Body of pancreas (tissue), 4 donors: ENCODE results near the gene NINL. TPM values are rescaled to one million over a fixed set of nuclear protein-coding genes. Genes with fewer than 3 reads are reported as not detected.

Experiments
- ATAC-seq: fragments of 150-250 bp; one replicate; pipeline ENCODE4 v1.9.1; 2016
- DNase-seq, 4 donors: peaks; one replicate each; pipeline ENCODE4 v3.0.0-alpha.2; 2019
- H3K27ac ChIP-seq, 4 donors: fragments of 200-600 bp; sonication (generic); 1 replicate in 3 of 4; 2 replicates in 1 of 4; pipeline versions ENCODE4 v1.5.1 to v1.6.1; 2016 to 2019; ENCODE audit warnings: mild to moderate bottlenecking in 1 of 4, mixed read lengths in 1 of 4, moderate library complexity in 1 of 4
- H3K27me3 ChIP-seq, 2 donors: fragments of 200-600 bp; sonication (generic); one replicate each; pipeline ENCODE4 v1.6.0; 2016; ENCODE audit warnings: mild to moderate bottlenecking in 1 of 2
- H3K36me3 ChIP-seq, 2 donors: fragments of 200-600 bp; sonication (generic); replicated peaks in 1 of 2; 2 replicates each; pipeline ENCODE4 v1.5.1; 2016; ENCODE audit warnings: low read depth in 2 of 2; ENCODE audit not compliant: insufficient read depth in 1 of 2
- H3K4me1 ChIP-seq: fragments of 200-600 bp; sonication (generic); one replicate; pipeline ENCODE4 v1.6.0; 2016
- H3K4me3 ChIP-seq, 2 donors: fragments of 200-600 bp; sonication (generic); 1 replicate in 1 of 2; 2 replicates in 1 of 2; pipeline ENCODE4 v1.5.1; 2016 to 2019
- H3K9me3 ChIP-seq, 3 donors: fragments of 200-600 bp; sonication (generic); 1 replicate in 2 of 3; 2 replicates in 1 of 3; pipeline ENCODE4 v1.5.1; 2016
- POLR2A ChIP-seq, 3 donors: fragments of 450-650 bp; IDR thresholded peaks; one replicate each; pipeline ENCODE4 v1.6.1; 2016; ENCODE audit warnings: antibody characterized with exemption in 3 of 3, mild to moderate bottlenecking in 2 of 3
- WGBS, 2 donors: methylation state at CpG; one replicate each; pipeline ENCODE4 v1.1.5; 2017; 5-methylcytosine and 5-hydroxymethylcytosine counted together
- intact Hi-C: fragments of 100-400 bp; cut with DNase I; formaldehyde crosslinking; loops from one replicate; pipeline ENCODE4 v1.15.1; 2023
- total RNA-seq, 2 donors: library from RNA; depleted of rRNA; stranded (reverse); fragments of >200 nt; gene quantifications; one replicate each; pipeline ENCODE4 v1.1.0, GENCODE V29; 2016
- TF ChIP-seq, protein P1 (sequence below), 7 experiments: fragments of 450-650 bp in 4 of 7; fragments of 200-600 bp in 3 of 7; sonication (generic) in 3 of 7; IDR thresholded peaks; one replicate each; pipeline ENCODE4 v1.5.1; 2016 to 2019; ENCODE audit warnings: antibody characterized with exemption in 7 of 7

Gene NINL
- total RNA-seq, 2 donors from 2014 or later, result 6.7 to 34.9 TPM

- 54 to 70% methylated on average over 14 to 15 of the region's 15 CpGs for WGBS, 2 donors
- Histone ChIP-seq H3K36me3 (no peaks in the 10 kb centered on the region), H3K9me3 (no peaks in the 10 kb centered on the region), H3K27ac (no peak overlapping the region), H3K27me3 (no peaks in the 10 kb centered on the region), H3K4me3 (no peak overlapping the region), H3K4me1 (peaks cover 15% of the 10 kb centered on the region)
- no peak for ATAC-seq
- TF ChIP-seq, protein P1, sequence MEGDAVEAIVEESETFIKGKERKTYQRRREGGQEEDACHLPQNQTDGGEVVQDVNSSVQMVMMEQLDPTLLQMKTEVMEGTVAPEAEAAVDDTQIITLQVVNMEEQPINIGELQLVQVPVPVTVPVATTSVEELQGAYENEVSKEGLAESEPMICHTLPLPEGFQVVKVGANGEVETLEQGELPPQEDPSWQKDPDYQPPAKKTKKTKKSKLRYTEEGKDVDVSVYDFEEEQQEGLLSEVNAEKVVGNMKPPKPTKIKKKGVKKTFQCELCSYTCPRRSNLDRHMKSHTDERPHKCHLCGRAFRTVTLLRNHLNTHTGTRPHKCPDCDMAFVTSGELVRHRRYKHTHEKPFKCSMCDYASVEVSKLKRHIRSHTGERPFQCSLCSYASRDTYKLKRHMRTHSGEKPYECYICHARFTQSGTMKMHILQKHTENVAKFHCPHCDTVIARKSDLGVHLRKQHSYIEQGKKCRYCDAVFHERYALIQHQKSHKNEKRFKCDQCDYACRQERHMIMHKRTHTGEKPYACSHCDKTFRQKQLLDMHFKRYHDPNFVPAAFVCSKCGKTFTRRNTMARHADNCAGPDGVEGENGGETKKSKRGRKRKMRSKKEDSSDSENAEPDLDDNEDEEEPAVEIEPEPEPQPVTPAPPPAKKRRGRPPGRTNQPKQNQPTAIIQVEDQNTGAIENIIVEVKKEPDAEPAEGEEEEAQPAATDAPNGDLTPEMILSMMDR (IDR thresholded peaks at IDR 0.05), result no peak
- no peak for TF ChIP-seq POLR2A (IDR thresholded peaks at IDR 0.05)
- intact Hi-C loops, result no loop called here
- DNase-seq, result no peak
Observed at GRCh38 chr20:25549172-25549773, 36.1 kb downstream of the NINL start.

DNA sequence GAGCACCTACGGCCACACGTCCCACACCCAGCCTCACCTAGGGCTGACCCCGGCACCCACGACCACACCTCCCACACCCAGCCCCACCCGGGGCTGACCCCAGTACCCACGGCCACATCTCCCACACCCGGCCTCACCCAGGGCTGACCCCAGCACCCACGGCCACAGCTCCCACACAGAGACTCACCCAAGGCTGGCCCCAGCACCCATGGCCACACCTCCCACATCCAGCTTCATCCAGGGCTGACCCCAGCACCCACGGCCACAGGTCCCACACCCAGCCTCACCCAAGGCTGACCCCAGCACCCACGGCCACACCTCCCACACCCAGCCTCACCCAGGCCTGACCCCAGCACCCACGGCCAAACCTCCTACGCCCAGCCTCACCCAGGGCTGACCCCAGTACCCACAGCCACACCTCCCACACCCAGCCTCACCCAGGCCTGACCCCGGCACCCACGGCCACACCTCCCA, 36.7 kb downstream of the NINL start:
- TF ChIP-seq, protein P1 (IDR thresholded peaks at IDR 0.05), result no peak
- TF ChIP-seq POLR2A (IDR thresholded peaks at IDR 0.05), result no peak
- no peak overlapping the region for H3K27ac ChIP-seq
- DNase-seq (no peak), ATAC-seq (no peak)
- H3K4me1 ChIP-seq, result peaks cover 15% of the 10 kb centered on the region
- intact Hi-C loops, result no loop called here
- WGBS, 2 donors, result 88 to 91% methylated on average over 13 to 14 of the region's 14 CpGs
- H3K27me3 ChIP-seq, result no peaks in the 10 kb centered on the region
- H3K9me3 ChIP-seq, result no peaks in the 10 kb centered on the region
- H3K36me3 ChIP-seq, result no peaks in the 10 kb centered on the region
- no peak overlapping the region for H3K4me3 ChIP-seq

DNA sequence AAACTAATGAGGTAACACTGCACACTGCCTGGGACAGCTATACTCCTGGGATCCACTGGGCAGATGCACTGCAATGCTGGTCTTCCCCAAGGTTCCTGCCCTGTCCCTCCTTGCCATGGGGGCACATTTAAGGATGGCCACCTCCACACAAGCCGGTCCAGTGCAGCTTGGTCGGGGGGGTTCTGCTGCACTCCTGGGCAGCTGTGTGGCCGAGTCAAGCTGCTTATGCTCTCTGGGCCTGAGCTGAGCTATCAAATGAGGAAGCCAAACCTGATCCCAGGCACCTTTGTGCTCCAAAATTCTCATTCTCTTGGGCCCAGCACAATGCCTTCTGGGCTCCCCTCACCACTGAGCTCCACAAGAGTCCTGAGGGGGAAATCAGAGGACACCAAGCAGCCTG, 37.3 kb downstream of the NINL start:
- H3K4me1 ChIP-seq, result peaks cover 15% of the 10 kb centered on the region

DNA sequence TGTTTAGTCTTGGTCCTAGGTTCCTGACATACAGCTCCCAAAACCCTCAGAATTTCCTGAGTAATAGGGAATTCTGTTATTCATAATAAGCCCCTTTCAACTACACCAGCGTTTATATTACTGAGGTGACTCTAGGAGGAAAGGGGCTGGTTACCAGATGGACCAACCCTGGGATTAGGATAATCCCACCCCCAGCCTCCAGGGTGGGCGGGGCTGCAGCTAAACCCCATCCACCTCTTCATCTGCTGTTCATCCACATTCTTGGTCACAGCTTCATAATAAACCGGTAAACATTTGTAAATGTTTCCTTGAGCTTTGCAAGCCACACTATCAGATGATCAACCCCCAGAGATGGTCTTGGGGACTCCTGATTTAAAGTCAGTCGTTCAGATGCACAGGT, 38.3 kb downstream of the NINL start:
- intact Hi-C loops, result no loop called here

More for the DNA sequence above, 37.3 kb downstream of the NINL start:
- WGBS, 2 donors, result 54 to 70% methylated on average over 3 of the region's 3 CpGs
- TF ChIP-seq, protein P1 (IDR thresholded peaks at IDR 0.05), result no peak
- TF ChIP-seq POLR2A (IDR thresholded peaks at IDR 0.05), result no peak
- no peak overlapping the region for H3K27ac ChIP-seq
- no peaks in the 10 kb centered on the region for H3K9me3 ChIP-seq
- H3K36me3 ChIP-seq, result no peaks in the 10 kb centered on the region
- intact Hi-C loops, result no loop called here
- ATAC-seq (no peak), DNase-seq (no peak)
- no peak overlapping the region for H3K4me3 ChIP-seq
- H3K27me3 ChIP-seq, result no peaks in the 10 kb centered on the region

More for the DNA sequence above, 38.3 kb downstream of the NINL start:
- ATAC-seq (no peak), DNase-seq (no peak)
- Histone ChIP-seq H3K4me3 (no peak overlapping the region), H3K36me3 (no peaks in the 10 kb centered on the region), H3K27me3 (no peaks in the 10 kb centered on the region), H3K27ac (no peak overlapping the region), H3K4me1 (peaks cover 18% of the 10 kb centered on the region), H3K9me3 (no peaks in the 10 kb centered on the region)
- TF ChIP-seq, protein P1 (IDR thresholded peaks at IDR 0.05), result no peak
- no peak for TF ChIP-seq POLR2A (IDR thresholded peaks at IDR 0.05)
- WGBS, 2 donors, result 62 to 75% methylated on average over 4 of the region's 4 CpGs
